ENCODE results near the gene WNT2B.

The WNT2B gene

DNA sequence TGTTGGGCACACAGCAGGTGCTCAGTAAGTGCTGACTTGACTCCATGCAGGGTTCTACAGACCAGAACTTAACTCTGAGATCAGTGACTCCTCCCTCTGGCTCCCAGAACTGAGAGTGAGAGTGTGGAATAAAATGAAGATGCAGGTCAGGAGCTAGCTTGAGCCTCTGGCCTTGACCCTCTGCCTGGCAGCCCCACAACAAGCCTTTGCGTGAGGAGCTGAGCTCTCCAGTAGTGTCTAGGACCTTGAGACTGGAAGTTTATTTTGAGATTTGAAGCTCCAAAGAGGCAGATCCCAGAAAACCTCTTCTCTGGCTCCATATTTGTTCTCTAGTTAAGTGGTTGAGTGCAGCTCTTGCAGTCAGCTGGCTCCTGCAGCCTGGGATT lies 3.4 kb upstream of the WNT2B start:
- DNase-seq (ENCODE audit: low read depth), result no peak

DNA sequence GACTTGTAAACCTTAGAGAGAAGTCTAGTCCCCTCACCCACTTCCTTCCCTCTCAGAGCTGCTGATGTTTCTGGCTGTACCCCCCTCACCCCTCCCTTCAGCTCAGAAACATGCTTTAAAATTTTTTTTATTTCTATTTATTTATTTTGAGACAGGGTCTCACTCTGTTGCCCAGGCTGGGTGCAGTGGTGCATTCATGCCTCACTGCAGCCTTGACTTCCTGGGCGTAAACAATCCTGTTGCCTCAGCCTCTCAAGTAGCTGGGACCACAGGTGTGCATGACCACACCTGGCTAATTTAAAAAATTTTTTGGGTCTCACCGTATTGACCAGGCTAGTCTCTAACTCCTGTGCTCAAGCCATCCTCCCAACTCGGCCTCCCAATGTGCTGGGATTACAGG lies 2.9 kb upstream of the WNT2B start:
- DNase-seq (ENCODE audit: low read depth), result no peak

DNA sequence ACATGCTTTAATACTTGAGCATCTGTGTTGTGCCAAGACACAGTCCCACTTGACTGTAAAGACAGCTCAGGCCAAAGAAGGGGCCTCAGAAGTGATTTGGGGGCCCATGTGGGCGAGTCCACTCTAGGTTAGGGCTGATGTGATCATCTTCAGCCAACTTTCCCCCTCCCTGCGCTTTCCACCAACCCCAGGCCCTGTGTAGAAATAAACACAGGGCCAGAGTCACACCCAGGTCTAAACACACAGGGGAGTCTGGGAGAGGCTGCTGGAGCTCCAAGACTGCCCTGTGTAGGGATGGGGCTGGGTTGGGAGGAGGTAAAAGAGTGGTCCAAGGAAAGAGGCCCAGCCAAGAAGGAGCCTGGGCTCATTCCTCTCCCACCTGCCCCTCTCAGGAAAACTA lies 2.5 kb upstream of the WNT2B start:
- DNase-seq (ENCODE audit: low read depth), result no peak

DNA sequence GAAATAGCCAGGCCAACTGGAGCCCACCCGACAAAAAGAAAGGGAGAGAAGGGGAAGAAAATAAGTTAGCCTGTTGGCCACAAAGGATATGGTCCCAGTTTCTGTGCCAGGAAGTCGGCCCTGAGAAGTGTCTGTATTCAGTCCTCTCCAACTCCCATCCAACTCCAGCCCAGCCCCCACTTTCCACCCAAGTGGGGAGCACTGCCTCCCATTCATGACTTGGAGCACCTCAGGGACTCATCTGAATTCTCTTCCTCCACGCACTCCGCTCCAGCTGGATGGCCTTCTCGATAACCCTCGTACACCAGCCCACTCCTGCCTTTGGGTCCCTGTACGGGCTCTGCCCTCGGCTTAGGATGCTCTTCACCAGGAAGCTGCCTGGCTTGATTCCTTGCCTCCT lies 2.0 kb upstream of the WNT2B start:
- DNase-seq (ENCODE audit: low read depth), result no peak

DNA sequence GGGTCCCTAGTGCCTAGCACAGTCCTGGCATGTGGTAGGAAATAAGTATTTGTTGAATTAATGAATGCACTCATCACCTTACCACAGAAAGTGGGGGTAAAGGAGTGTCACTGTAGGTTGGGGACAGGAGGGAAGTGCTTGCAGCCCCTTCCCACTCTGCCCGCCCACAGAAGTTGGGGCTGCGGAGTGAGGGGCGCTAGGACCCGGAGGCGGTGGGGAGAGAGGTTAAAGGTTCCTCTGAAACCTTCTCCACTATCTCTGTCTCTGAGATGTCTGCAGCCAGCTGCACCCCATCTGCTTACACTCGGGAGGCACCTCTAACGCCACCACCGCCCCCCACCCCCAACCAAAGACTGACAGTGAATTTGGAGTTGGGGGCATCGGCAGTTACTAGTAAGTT lies 1.4 kb upstream of the WNT2B start:
- DNase-seq (ENCODE audit: low read depth), result no peak

DNA sequence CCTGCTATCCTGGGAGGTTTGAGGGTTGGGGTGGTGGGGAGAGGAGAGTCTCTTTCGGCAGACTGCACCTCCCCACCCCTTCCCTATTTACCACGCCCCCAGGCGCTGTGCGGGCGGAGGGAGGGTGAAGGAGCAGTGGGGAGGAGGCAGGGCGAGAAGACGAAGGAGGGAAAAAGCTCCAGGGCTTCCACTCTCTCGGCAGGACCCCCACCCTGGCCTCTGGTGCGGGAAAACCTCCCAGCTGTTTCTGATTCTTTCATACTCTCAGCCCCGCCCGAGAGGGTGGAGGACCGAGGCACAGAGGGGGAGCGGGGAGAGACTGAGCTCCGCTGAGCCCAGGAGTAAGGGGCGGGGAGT lies 866 bp upstream of the WNT2B start:
- no peak for DNase-seq (ENCODE audit: low read depth)

DNA sequence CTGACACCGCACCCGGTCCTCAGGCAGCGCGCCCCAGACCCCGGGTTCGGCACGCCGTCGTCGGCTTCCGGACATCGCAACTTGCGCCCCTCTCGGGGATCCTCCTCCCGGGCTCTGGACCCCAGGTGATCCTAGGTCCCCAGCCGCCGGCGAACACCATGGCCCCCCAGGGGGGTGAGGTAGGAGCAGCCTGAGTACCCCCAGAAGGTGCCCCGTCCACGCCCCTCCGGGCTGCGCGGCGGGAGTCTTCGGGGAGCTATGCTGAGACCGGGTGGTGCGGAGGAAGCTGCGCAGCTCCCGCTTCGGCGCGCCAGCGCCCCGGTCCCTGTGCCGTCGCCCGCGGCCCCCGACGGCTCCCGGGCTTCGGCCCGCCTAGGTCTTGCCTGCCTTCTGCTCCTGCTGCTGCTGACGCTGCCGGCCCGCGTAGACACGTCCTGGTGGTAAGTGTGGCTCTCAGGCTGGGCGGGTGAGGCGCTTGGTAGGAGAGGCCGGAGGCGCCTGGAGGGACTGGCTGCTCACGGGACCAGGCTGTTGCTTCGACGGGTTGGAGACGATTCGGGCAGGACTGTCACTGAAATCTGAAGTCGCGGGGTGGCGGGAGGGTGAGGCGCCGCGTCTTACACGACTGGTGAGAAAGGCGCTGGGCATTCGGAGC lies 367 bp downstream of the WNT2B start:
- no peak for DNase-seq (ENCODE audit: low read depth)

DNA sequence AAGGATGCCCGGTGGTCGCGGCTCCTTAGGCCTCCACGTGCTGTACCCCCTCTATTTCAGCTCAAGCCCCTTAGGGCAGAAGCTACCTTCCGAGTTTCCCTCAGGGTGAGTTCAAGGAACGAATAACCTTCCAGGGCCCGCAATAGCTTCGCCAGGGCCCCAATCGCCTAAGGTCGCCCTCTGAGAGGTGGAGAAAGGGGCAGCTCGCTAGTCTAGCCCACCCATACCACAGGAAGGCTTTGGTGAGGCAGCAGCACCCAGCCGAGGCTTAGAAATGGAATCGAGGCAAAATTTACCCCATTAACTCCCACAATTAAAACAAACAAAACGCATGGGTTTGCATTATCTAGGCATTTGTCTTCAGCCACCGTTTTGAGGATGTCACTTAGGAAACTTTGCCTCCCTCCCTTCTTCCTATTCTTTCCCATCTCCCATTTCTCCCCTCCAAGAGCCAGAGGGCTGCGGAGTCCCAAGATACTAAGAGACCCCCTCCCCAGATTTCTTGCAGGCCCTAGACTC lies 954 bp downstream of the WNT2B start:
- DNase-seq (ENCODE audit: low read depth), result no peak

DNA sequence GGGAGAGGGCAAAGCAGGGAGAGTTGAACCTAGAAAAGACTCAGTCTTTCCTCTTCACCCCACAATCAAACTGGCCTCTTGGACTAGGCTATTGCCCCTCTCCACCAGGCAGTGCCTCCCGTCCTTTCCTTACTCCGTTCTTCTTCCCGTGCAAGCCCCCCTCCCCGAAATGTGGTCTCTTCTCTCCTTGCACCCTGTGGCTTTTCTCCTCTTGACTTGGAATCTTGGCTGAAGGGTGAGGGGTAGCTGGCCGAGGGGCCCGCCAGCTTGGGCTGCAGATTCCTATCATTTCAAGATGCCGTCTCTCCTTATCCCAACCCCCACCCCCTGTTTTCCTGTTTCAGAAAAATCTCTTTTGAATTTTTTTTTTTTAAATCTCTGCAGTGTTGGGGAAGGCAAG lies 1.6 kb downstream of the WNT2B start:
- DNase-seq (ENCODE audit: low read depth), result no peak

DNA sequence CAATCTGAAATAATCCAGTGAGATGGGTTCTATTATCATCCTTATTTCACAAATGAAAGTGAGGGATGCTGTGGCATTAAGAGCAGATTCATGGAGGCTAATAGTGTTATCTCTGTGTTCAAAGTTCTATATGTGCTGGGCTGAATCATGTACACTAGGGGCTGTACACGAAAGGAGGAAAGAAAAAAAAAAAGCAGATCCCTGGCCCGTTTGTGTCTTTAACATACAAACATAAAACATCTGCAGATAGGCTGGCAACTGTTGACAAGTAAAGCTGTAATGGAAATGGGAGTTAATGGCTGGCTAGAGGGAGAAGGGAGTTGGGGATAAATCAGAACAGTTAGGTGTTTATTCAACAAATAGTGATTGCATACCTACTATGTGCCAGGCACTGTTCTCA lies 3.1 kb downstream of the WNT2B start:
- DNase-seq (ENCODE audit: low read depth), result no peak

DNA sequence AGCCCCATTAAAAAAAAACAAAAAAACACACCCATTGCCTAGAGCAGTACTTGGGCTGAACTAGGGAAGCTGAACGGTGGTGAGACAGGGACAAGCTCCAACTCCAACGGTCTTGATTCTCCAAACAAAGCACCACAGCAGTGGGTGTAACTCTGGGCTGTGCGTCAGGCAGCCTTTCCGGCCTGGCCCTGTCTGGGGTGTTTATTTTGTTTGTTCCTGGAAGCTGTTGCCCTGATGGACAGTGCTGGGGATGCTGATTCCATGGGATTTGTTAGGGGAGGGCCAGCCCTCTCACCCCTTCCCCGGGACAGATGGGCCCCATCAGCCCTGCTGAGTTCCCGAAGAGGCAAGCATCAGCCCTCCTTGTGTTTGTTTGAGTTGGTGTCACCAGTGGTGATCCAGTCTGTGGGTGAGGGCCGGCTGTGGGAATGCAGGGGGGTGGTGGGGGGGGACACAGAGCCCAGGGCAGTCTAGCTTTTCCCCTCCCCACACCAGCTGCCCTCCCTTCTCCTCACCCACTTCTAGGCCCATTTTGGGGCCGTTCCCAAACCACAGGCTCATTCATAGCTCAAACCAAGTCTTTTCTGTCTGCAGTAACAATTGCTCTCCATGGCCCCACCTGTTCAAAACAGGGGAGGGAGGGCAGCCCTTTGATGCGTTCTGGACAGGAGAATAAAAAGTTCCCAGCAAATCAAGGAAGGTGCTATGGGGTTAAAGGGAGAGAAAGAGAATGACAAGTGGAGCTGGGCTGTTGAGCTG lies 4.5 kb downstream of the WNT2B start:
- no peak for DNase-seq (ENCODE audit: low read depth)

DNA sequence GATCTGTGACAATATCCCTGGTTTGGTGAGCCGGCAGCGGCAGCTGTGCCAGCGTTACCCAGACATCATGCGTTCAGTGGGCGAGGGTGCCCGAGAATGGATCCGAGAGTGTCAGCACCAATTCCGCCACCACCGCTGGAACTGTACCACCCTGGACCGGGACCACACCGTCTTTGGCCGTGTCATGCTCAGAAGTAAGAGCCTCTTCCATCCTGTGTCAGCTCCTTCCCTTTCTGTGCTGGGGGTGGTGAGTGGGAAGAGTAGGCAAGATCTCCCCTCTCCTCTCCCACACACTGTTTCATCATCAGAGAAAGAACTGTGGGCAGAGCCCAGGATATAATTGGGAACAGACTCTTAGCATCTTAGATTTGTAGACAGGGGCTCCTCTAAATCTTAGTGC lies 6.1 kb downstream of the WNT2B start:
- no peak for DNase-seq (ENCODE audit: low read depth)

DNA sequence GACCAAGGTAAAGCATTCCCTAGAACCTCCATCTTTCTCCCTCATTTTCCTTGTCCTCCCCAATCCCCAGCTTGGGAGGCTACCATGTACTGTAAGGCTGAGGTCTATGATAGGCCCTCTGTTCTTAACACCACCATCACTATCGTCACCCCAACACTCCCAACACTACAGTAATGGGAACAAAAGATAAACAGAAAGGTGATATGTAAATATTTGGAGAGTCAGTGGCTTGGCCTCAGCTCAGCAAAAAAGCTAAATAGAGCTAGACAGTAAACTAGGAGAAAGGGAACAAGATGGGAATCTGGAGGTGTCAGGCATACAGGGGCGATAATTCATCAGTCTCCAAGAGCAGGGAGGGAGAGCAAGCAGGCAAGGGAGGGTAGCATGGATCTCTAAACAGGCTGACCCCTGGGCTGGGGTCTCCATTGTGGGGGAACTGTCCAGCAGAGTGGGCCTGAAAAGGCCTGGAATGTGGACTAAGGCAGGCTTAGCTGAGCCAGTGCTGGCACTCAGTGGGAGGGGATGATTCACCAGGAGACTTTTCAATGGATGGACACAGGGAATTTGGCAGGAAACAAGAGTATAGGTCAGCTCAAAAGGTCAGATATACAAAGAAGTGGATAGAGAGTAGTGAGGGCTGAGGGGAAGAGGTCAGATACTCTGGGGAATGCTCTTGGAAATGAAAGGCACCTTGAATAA lies 6.7 kb downstream of the WNT2B start:
- no peak for DNase-seq (ENCODE audit: low read depth)

DNA sequence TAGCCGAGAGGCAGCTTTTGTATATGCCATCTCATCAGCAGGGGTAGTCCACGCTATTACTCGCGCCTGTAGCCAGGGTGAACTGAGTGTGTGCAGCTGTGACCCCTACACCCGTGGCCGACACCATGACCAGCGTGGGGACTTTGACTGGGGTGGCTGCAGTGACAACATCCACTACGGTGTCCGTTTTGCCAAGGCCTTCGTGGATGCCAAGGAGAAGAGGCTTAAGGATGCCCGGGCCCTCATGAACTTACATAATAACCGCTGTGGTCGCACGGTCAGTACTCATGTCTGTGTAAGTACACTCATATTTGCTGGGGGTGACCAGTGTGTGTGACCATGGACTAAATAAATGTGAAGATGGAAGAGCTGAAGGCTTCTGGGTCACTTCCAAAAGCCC lies 7.4 kb downstream of the WNT2B start:
- DNase-seq (ENCODE audit: low read depth), result no peak

DNA sequence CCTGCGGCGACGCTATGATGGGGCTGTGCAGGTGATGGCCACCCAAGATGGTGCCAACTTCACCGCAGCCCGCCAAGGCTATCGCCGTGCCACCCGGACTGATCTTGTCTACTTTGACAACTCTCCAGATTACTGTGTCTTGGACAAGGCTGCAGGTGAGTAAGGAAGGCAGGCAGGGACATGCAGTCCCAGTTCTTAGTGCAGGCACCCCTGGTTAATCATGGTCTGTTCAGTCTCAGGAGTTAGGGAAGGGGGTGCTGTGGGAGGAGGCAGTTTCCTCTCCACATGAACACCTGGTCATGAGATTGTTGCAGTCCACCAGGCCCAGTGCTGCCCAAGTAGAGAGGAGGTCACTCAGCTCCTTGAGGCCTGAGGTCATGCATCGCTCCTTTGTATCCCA lies 8.5 kb downstream of the WNT2B start:
- no peak for DNase-seq (ENCODE audit: low read depth)

DNA sequence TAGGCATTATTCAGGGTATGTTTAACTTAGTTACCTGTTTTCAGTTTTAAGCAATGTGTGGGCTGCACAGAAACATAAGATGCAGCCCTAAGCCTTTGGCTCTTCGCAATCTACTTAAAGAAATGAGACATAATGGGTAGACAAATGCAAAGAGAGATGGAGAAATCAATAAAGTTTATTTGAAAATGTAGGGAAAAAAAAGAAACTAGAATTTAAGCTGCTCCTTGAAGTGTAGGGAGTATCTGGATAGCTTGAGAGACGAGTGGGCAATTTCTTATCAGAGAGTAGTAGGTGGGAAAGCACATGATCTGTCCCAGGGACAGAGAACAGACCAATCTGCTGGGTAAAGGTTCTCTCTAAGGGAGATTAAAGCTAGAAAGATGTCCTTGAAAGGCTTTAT lies 8.9 kb downstream of the WNT2B start:
- DNase-seq (ENCODE audit: low read depth), result no peak

DNA sequence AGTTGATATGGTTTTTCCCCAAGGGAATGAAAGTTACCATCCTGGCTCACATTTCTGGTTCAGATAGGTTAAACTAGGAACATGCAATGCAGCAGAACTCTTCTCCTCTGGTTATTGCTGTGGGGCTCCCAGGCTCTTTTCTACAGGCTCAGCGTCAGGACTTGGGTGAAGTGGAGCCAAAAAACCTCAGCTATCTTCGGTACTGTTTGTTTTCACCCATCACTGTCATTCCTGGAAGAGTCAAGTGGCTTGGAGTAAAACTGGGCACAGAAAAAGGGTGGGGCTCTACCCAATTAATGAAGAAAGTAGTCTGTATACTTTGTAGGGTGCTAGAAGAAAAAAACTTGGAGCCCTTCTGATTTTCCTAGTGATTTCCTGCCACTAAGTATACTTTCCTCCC lies 9.4 kb downstream of the WNT2B start:
- DNase-seq (ENCODE audit: low read depth), result no peak

DNA sequence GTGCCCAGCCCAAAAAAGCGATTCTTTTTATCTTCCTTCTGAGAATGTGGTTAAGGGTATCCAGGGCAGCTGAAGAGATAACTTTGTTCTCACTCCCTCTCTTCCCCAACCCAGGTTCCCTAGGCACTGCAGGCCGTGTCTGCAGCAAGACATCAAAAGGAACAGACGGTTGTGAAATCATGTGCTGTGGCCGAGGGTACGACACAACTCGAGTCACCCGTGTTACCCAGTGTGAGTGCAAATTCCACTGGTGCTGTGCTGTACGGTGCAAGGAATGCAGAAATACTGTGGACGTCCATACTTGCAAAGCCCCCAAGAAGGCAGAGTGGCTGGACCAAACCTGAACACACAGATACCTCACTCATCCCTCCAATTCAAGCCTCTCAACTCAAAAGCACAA lies 11.4 kb downstream of the WNT2B start:
- no peak for DNase-seq (ENCODE audit: low read depth)

DNA sequence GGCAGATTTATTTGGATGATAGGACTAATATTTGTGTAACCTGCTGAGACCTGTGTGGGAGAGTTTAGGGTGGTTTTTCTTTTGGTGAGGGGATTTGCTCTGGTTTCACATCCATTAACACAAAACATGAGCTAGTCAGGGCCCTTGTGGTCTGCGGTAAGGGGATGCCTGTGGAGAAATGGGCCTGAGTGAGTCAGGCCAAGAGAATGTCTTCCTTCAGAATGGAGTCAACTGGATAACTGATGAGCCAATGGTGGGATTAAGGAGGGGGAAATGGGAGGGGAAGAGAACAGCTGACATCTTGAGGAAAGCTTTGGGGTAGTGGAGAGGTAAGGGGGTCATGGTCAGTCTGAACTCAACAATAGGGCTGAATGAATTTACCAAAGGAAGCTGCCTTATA lies 13.9 kb downstream of the WNT2B start:
- peak; percentile 96 for DNase-seq (ENCODE audit: low read depth)

DNA sequence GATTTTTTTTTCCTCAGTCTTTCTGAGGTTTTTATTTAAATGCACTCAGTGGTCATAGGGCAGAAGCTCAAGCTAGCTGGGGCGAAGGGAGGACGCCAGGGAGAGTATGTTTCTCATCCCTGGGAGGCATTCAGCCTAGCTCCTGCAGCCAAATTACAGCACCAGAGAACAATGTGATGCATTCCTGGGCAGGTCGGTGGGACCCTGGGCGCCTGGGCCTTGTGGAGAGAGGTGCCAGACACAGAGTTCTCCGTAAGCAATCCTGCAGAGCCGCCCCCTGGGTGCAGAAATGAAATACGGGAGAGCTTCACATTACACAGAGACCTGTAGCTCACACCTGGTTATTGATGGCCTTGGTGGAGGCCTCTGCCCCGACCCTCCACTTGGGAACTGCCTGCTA lies 15.5 kb downstream of the WNT2B start:
- no peak for DNase-seq (ENCODE audit: low read depth)

DNA sequence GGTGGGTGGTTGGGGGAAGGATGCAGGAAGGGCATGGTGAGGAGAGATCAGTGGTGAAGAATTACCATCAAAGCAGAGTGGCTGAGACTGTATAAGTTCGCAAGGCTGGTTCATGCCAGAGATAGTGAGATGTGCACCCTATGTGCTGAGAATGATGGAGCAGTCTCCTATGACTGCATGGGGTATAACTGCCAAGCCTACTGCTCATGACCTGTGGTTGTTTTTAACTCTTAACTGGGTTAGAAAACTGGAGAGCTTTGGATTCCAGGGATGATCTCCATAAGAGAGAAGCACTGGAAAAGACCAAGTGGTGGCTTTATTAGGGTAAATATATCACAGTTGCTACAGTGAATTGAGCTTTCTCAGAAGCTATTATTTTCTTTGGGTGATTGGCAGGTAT lies 16.2 kb downstream of the WNT2B start:
- no peak for DNase-seq (ENCODE audit: low read depth)

DNA sequence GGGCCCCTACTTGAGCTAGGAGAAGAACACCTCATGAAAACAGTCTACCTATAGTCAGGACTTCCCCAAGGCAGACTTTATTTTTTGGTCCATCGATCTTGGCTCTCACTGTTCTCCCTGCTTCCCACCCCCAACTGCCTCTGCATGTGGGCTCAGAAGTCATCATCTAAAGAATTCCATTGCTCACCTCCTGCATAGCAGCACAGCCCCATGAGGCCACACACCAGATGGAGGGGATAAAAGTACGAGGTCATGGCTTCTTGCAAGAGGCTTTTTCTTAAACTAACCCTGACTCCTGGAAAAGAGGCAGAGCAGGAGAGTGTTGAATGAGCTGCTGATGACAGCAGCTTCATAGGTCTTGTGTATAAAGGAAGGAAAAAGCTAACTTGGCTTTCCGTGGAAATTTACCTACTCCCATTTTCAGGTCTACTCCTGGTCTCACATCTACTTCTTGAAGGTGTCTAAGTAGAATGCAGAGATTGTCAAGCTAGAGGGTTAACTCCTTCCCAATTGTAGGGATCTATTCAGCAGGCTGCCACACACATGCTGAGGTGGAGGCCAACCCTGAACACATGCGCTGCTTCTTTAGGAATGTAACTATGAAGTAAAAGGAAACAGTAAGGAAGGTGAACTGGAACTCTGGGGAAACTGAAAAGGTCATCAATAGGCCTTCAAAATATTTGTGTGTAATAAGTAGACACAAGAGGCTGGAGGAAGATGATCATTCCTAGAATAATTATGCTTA lies 18.7 kb downstream of the WNT2B start:
- peak; percentile 62 for DNase-seq (ENCODE audit: low read depth)

DNA sequence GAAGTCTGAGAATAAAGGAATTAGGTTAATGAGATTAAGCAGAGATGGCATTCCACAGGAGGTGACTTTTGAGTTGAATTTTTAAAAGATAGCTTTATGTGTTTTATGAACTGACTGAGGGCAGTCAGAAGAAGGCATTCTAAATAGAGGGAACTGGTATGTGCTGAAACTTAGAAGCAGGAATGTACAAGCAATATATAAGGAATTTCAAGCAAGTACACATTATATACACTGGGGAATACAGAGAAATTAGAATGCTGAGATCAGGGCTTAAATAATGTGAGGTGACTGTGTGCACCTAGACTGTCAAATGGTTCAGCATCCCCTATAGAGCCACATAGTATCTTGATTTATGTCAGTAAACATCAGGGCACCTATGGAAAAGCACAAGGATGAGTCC lies 19.3 kb downstream of the WNT2B start:
- DNase-seq (ENCODE audit: low read depth), result no peak

All from HS-27A (cell line).